ENCODE data around the gene SGIP1. TPM values are rescaled to one million over a fixed set of nuclear protein-coding genes. Genes with fewer than 3 reads are reported as not detected.

Gene SGIP1
- total RNA-seq, 1 donor, result 17.4 TPM

DNA sequence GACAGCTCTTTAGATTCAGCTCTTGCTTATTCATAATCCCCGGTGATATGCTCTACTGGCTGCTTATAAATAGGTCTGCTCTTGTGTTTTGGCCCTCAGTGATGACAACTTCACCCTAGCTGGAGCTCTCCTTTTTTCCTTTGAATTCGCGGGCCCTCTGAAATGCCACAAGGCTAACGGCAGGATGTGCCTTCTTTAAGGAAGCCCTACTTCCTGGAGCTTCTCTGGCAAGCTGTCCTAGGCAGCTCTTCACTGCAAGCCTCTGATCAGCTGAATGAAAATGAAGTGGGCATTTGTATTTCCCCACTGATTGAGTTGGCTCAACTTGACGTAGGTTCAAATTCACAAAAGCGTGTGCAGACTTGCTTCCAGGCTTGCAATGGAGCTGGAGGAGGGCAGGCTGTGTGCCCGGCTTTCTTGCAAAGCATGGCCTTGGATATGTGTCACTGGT is 22.2 kb downstream of the SGIP1 start:
- no peaks in the 10 kb centered on the region for H3K9me3 ChIP-seq (ENCODE audit: low read depth, low read length)
- H3K4me2 ChIP-seq (ENCODE audit: insufficient read depth, low read length), result no peak overlapping the region
- DNase-seq (ENCODE audit: insufficient read length, low spot score, missing footprints), result no peak
- H3K4me3 ChIP-seq (ENCODE audit: insufficient read depth, low read length), result no peak overlapping the region
- H3K79me2 ChIP-seq (ENCODE audit: insufficient read depth, low read length), result peaks cover 51% of the 10 kb centered on the region
- peaks cover 21% of the 10 kb centered on the region for H3K4me1 ChIP-seq (ENCODE audit: insufficient read depth, low read length)
- no peaks in the 10 kb centered on the region for H4K20me1 ChIP-seq (ENCODE audit: insufficient read depth, low read length)
- TF ChIP-seq, protein P1, sequence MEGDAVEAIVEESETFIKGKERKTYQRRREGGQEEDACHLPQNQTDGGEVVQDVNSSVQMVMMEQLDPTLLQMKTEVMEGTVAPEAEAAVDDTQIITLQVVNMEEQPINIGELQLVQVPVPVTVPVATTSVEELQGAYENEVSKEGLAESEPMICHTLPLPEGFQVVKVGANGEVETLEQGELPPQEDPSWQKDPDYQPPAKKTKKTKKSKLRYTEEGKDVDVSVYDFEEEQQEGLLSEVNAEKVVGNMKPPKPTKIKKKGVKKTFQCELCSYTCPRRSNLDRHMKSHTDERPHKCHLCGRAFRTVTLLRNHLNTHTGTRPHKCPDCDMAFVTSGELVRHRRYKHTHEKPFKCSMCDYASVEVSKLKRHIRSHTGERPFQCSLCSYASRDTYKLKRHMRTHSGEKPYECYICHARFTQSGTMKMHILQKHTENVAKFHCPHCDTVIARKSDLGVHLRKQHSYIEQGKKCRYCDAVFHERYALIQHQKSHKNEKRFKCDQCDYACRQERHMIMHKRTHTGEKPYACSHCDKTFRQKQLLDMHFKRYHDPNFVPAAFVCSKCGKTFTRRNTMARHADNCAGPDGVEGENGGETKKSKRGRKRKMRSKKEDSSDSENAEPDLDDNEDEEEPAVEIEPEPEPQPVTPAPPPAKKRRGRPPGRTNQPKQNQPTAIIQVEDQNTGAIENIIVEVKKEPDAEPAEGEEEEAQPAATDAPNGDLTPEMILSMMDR (IDR thresholded peaks at IDR 0.05; ENCODE audit: extremely low read depth, low read depth, low read length), result no peak
- H2AFZ ChIP-seq (ENCODE audit: low read length), result no peak overlapping the region
- H3K27me3 ChIP-seq (ENCODE audit: insufficient read depth, low read length), result no peaks in the 10 kb centered on the region
- H3K27ac ChIP-seq (ENCODE audit: low read depth, low read length), result no peak overlapping the region
- H3K36me3 ChIP-seq (ENCODE audit: insufficient read depth, low read length), result no peaks in the 10 kb centered on the region

DNA sequence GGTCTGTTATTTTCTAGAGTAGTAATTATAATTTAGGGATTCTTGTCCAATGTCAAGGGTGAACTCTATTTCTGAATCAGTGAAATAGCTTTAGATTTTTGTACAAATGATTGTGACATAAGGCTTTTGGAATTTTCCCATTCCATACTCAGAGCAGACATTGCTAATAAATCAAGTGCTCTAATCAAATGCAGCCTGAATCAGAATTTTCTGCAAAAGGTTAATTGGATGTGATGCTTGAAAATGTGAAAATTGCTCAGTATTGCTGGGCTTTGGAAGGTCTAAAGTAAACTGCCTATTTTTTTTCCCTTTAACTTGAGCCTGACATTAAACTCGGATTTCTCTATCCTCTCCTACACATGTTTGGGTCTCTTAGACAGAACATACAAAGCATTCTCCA is 23.2 kb downstream of the SGIP1 start:
- Histone ChIP-seq H3K4me3 (ENCODE audit: insufficient read depth, low read length) (no peak overlapping the region), H3K27ac (ENCODE audit: low read depth, low read length) (peak overlapping the region; percentile 1), H3K79me2 (ENCODE audit: insufficient read depth, low read length) (peaks cover 49% of the 10 kb centered on the region), H3K4me2 (ENCODE audit: insufficient read depth, low read length) (no peak overlapping the region), H4K20me1 (ENCODE audit: insufficient read depth, low read length) (no peaks in the 10 kb centered on the region), H3K9me3 (ENCODE audit: low read depth, low read length) (no peaks in the 10 kb centered on the region), H3K36me3 (ENCODE audit: insufficient read depth, low read length) (no peaks in the 10 kb centered on the region), H2AFZ (ENCODE audit: low read length) (no peak overlapping the region), H3K4me1 (ENCODE audit: insufficient read depth, low read length) (peaks cover 21% of the 10 kb centered on the region), H3K27me3 (ENCODE audit: insufficient read depth, low read length) (no peaks in the 10 kb centered on the region)
- DNase-seq (ENCODE audit: insufficient read length, low spot score, missing footprints), result no peak
- TF ChIP-seq, protein P1 (IDR thresholded peaks at IDR 0.05; ENCODE audit: extremely low read depth, low read depth, low read length), result no peak

DNA sequence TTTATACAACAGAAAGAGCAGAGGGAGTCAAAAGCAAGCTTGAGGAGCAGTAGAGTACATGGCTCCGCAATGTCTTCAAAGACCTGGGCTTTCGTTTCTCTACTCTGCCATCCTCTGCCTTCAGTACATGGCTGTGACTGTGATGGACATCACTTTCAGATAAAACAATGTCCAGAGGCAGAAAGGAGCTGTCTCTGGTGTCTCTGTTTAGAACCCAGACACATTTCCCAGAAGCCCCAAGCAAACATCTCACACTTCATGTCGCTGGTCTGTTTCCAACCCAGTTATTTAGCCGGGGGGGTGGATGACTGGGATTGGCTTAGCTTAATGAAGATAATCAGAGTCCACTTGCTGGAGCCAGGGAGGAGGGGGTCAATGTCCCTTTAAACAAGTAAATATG is 25.6 kb downstream of the SGIP1 start:
- H4K20me1 ChIP-seq (ENCODE audit: insufficient read depth, low read length), result no peaks in the 10 kb centered on the region
- DNase-seq (ENCODE audit: insufficient read length, low spot score, missing footprints), result no peak
- no peaks in the 10 kb centered on the region for H3K9me3 ChIP-seq (ENCODE audit: low read depth, low read length)
- no peaks in the 10 kb centered on the region for H3K27me3 ChIP-seq (ENCODE audit: insufficient read depth, low read length)
- no peak overlapping the region for H2AFZ ChIP-seq (ENCODE audit: low read length)
- no peak overlapping the region for H3K4me2 ChIP-seq (ENCODE audit: insufficient read depth, low read length)
- peaks cover 41% of the 10 kb centered on the region for H3K79me2 ChIP-seq (ENCODE audit: insufficient read depth, low read length)
- H3K4me3 ChIP-seq (ENCODE audit: insufficient read depth, low read length), result no peak overlapping the region
- no peak overlapping the region for H3K27ac ChIP-seq (ENCODE audit: low read depth, low read length)
- H3K4me1 ChIP-seq (ENCODE audit: insufficient read depth, low read length), result peaks cover 29% of the 10 kb centered on the region
- H3K36me3 ChIP-seq (ENCODE audit: insufficient read depth, low read length), result no peaks in the 10 kb centered on the region
- TF ChIP-seq, protein P1 (IDR thresholded peaks at IDR 0.05; ENCODE audit: extremely low read depth, low read depth, low read length), result no peak

DNA sequence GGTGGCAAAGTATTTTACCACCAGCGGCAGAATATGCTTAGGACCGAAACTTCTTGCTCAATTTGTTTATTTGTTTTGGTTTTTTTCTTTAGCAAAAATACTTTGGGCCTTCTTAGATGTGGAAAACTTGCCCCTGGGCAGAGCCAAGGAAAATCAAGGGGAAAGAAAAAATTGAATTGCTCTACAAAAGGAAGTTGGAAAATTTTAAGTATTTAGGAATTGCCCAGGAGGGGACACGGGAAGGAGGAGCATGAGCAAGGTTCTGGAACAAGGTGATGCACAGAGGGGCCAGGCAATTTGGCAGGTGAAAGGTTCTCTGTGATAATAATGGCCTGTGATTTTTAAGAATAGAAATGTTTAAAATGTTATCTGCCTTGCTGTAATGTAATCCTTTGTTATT is 28.6 kb downstream of the SGIP1 start:
- no peaks in the 10 kb centered on the region for H3K9me3 ChIP-seq (ENCODE audit: low read depth, low read length)
- H3K27me3 ChIP-seq (ENCODE audit: insufficient read depth, low read length), result no peaks in the 10 kb centered on the region
- DNase-seq (ENCODE audit: insufficient read length, low spot score, missing footprints), result no peak
- TF ChIP-seq, protein P1 (IDR thresholded peaks at IDR 0.05; ENCODE audit: extremely low read depth, low read depth, low read length), result no peak
- H3K27ac ChIP-seq (ENCODE audit: low read depth, low read length), result peak overlapping the region; percentile 93
- peaks cover 24% of the 10 kb centered on the region for H3K79me2 ChIP-seq (ENCODE audit: insufficient read depth, low read length)
- H2AFZ ChIP-seq (ENCODE audit: low read length), result no peak overlapping the region
- H3K4me2 ChIP-seq (ENCODE audit: insufficient read depth, low read length), result peak overlapping the region; percentile 81
- H3K4me3 ChIP-seq (ENCODE audit: insufficient read depth, low read length), result no peak overlapping the region
- no peaks in the 10 kb centered on the region for H4K20me1 ChIP-seq (ENCODE audit: insufficient read depth, low read length)
- H3K36me3 ChIP-seq (ENCODE audit: insufficient read depth, low read length), result no peaks in the 10 kb centered on the region
- peaks cover 27% of the 10 kb centered on the region for H3K4me1 ChIP-seq (ENCODE audit: insufficient read depth, low read length)

All from osteoblast (primary cell).